GM04504 (cell line): ENCODE data around the gene TBC1D7.

Experiments
- DNase-seq: peaks from one replicate; pipeline ENCODE4 v3.0.0-alpha.2; 2012; ENCODE audit warnings: low read depth

TBC1D7 gene

DNA sequence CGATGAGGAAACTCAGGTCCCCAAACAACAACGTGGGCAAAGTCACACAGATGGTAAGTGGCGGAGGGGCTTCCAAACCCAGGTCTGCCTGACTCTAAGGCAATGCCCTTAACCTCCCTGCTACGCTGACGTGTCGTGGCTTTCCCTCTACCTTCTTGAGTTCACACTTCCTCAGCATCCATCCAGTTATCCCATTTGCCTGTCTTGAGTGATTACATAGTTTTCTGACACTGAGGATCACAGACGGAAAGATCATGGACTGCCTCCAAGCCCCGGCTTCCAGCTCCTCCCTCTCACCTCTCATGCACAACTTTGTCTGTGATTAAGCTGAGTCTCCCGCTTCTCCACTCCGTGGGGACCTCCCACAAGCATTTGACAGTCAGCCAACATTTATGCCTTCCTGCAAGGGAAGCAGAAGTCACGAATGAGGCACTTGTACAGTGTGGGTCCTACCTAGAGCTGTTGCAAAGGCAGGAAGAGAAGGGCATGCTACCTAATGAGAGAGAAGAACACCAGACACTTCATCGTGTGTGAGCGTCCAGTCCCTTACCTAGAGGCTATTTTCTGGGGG is 33.8 kb downstream of the TBC1D7 start:
- DNase-seq = no peak

GRCh38 chr6:13292774-13293173 is 35.6 kb downstream of the TBC1D7 start:
- no peak for DNase-seq

DNA sequence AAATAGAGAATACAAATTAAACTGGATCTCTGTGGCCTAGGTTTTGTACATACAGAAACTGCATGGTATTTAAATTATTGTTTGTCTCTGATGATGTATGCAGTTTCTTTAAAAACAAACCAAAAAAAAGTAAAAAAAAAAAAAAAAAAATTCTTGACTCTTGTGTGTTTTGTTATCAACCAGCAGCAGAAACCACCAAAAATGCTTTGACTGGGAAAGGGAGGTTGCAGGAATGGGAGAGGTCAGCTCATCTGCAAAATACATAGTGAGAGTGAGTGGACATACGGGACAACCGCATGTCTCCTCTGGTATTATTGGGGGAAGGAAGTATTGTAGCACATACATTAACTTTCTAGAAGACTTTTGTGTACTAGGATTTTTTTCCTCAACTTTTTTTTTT is 38.0 kb downstream of the TBC1D7 start:
- no peak for DNase-seq

DNA sequence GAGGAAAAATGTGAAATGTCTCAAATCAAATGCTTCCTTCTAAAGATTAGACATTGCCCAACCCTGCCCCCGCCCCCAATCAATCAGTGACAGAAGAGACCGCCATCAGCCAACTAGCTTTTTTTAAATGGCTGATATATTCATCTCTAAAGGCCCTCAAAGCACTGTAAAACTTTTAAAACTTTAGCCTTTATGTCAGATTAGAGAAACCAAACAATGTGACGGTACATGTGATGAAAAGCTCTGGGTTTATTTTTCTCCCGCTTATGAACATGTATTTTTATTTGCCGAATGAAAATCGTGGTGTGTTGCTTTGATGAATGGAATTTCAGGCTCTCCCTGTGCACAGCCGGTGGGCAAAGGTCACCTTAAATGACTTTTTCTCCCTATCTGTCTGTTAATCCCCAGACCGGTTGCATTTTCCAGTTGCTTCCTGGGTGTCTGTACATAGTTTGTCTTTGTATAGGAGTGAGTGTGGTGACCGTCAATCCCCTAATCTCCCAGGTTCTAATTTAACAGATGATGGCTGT is 38.5 kb downstream of the TBC1D7 start:
- no peak for DNase-seq

GRCh38 chr6:13288969-13289391 is 39.4 kb downstream of the TBC1D7 start:
- no peak for DNase-seq

DNA sequence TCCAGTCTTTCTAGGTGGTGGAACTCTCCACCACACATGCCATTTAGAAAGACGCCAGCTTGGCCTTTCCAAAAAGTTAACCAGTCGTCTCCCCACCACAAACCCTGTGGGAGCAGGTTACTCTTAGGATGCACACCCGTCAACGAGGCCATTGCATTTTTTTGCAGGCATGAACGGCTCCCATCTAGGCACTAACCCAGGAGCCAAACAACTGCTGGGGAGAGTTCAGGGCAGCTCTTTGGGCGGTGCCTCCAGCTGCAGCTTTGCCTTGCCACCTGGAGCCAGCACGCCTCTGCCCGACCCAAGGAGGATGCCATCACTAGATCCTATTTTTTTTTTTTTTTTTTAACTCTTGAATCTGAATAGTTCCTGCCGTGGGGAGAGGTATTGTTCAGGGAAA is 39.9 kb downstream of the TBC1D7 start:
- DNase-seq = no peak

- DNase-seq = no peak
Observed at GRCh38 chr6:13287104-13287503, 41.2 kb downstream of the TBC1D7 start.

- no peak for DNase-seq
Observed at GRCh38 chr6:13286181-13286580, 42.2 kb downstream of the TBC1D7 start.

DNA sequence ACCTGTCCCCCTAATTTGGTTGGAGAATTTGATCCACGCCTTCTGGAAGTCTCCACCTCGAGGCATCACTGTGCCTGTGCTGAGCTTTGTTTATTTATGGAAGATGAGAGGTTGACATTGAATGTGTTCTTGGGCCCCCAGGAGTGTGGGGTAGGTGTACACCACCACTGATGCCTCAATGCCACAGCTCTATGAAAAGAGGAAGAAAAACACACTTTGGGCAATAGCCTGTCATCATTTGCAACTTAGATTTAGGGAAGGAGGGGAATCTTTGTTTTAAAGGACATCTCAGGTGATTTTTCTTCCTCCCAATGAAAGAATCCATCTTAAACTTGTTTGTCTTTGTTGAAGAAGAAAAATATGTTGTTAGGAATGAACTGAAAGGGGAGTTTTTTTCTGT is 42.6 kb downstream of the TBC1D7 start:
- no peak for DNase-seq

DNA sequence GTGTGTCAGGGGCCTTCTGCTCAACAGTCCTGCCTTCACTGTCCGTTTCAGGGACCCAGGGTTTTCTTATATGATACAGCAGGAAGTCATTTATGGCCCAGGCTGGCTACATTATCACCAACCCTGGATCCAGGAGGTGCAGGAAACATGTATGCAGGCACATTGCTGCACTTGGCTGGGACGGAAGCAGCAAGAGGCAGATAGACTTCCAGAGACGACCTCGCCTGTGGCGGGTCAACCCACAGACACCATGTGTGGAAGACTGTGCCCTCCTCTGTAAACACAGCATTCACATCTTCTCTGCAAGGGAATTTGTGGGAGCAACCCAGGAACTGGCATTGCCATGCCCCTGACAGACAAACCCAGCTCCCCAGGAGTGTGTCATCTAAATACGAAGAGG is 43.7 kb downstream of the TBC1D7 start:
- no peak for DNase-seq

DNA sequence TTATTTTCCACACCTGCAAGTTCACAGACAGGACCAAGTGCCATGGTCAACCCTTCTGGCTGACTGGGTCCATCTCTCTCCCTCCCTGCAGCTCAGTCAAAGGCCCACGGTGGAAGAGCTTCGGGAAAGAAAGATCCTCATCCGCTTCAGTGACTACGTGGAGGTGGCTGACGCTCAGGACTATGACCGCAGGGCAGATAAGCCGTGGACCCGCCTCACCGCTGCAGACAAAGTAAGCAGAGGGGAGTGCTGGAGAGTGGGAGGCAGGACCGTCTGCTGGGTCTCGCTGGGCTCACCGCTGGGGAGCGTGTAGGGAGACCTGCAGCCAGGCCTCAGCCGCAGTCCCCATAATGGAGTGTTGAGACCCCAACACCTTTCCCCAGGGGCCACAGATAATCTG is 45.0 kb downstream of the TBC1D7 start:
- no peak for DNase-seq

- DNase-seq = no peak
Observed at GRCh38 chr6:13282393-13283069, 45.8 kb downstream of the TBC1D7 start.

GRCh38 chr6:13281686-13282085 is 46.7 kb downstream of the TBC1D7 start:
- DNase-seq = no peak

- DNase-seq = no peak
Observed at GRCh38 chr6:13280254-13280653, 48.1 kb downstream of the TBC1D7 start.

DNA sequence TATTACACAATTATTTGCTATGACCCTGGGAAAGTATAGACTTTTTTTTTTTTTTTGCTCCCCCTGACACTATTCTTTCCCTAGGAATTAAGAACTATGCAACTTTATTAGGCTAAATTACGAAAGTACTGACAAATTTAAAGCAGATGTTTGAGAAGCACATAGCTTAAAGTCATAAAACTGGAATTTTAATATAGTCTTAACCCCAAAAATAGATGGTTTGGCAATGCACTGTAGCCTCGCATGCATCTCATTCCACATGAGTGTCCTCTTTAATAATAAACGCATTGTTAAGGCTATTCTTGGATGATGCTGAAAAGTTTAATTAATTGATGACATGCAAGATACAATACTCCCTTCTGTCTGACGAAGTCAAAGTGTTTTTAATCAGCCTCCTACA is 49.3 kb downstream of the TBC1D7 start:
- peak; percentile 82 for DNase-seq

- no peak for DNase-seq
Observed at GRCh38 chr6:13278164-13278563, 50.2 kb downstream of the TBC1D7 start.

GRCh38 chr6:13277231-13277630 is 51.1 kb downstream of the TBC1D7 start:
- DNase-seq = no peak

DNA sequence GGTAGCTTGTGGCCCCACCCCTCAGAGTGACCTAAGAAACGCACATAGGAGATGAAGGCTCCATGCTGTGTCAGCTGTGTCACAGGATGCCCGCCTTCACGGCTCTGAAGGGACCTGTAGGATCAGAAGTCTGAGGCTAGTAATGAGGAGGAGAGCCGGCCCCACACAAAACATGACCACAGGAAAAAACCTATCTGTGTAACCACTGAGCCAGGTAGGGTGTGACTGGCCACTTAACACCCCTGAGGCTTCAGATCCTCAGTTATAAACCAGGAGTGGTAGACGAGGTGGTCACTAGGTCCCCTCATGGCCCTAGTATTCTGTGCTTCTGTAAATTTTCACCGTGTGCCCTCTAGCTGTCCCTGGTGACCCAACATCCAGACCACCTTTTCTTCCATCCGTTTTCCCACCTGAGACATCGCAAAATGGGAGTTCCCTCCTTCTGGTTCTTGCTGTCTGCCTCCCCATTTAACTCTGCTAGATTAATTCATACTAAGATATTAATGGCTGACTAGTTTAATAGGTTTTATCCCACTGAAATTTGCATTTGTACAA is 52.8 kb downstream of the TBC1D7 start:
- no peak for DNase-seq

GRCh38 chr6:13274707-13275434 is 53.5 kb downstream of the TBC1D7 start:
- no peak for DNase-seq

DNA sequence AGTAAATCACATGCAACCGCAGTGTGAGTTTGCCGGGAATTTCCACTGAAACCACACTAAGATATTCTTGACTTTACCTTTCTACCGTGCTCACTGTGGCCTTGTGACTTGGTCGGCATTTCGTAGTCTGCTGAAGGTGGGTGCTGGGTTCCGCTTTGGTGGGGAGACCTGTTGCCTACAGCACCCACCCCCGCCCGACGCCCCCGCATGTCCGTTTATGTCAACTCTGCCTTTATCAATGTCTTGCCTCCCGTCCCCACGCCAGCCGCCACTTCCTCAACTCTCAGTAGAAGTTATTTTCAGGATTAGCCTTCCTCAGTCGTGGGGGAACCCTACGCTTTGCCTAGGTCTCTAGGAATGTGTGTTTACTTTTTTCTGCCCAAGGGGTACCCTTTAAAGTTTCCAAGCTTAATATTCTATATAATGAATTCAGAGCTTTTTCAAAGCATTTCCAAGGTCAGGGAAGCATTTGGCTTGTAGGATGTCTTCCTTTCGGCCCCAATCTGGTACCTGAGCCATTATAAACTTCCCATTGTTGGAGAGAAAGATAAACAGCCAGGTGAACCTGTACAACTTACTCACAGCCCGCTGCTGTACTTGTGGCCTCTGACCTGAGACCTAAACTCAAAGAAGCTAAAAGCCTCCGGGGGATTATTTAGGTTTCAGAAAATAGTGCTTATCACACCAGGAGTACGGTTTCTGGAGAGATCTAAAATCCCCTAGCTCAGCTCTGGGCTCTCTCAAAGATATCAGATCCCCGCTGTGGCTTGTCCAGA is 54.2 kb downstream of the TBC1D7 start:
- DNase-seq = no peak

DNA sequence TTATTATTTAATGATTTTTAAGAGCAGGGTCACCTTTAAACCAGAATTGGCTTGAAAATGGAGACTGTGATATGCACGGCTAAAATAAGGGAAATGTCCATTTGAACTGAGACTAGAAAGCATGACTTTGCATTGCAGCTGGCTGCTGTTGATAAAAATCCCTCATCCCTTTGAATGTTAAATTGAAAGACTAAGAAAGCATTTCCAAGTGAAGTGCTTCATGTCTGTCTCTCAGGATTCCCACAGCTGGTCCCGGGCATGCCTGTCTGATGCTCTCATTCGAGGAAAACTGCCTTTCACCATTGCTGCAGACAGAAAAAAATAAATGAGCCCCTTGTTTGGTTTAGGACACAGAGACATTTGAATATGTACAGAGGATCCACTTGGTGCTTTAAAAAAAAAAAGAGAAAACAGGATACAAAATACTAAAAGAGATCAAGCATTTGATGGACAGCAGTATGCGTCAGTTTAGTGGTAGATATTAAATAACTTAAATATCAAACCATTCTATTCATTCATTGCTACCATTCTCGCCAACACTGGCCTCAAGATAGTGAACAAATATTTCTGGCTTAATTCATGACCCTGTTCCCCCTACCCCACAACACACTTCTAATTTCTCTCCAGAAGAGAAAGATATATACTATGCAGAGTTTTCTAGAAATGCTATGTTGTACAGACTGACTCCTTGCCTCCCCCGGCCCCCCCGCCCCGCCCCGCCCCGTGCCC is 55.0 kb downstream of the TBC1D7 start:
- DNase-seq = no peak
